Activated CD4-positive, alpha-beta T cell treated with anti-CD3 and anti-CD28 coated beads, Interleukin-2, amount 50 U/mL, for 24 hours (primary cell): ENCODE results near the gene WDR83.
A peak's percentile ranks its signal among the peaks of the same experiment; 100 is the strongest.
"Not testable (repeated sequence)": the region's sequence is repeated elsewhere in the genome, so short reads cannot be mapped to it uniquely, and the experiment has no call there.

Source experiments
- DNase-seq, 2 donors: peaks; one replicate each; pipeline ENCODE4 v3.0.0-alpha.2; 2020; ENCODE audit warnings: low read depth in 1 of 2, low spot score in 1 of 2

WDR83 gene

GRCh38 chr19:12711187-12711586 is 44.6 kb downstream of the WDR83 start:
- DNase-seq: no peak

GRCh38 chr19:12712077-12712476 is 45.5 kb downstream of the WDR83 start:
- not testable (repeated sequence) for DNase-seq

- not testable (repeated sequence) for DNase-seq
Observed at GRCh38 chr19:12713304-12713703, 46.7 kb downstream of the WDR83 start.

GRCh38 chr19:12715102-12715501 is 48.5 kb downstream of the WDR83 start:
- no peak for DNase-seq

GRCh38 chr19:12715929-12716328 is 49.3 kb downstream of the WDR83 start:
- no peak for DNase-seq

GRCh38 chr19:12720296-12720695 is 53.7 kb downstream of the WDR83 start:
- no peak for DNase-seq

GRCh38 chr19:12720851-12721655 is 54.4 kb downstream of the WDR83 start:
- no peak for DNase-seq

- peak in 1 of 2 donors; percentile 11 for DNase-seq
Observed at GRCh38 chr19:12721656-12722565, 55.3 kb downstream of the WDR83 start.

- peak; percentile 74 to 94 for DNase-seq
Observed at GRCh38 chr19:12722566-12723380, 56.2 kb downstream of the WDR83 start.

- DNase-seq: no peak
Observed at GRCh38 chr19:12723381-12723640, 56.7 kb downstream of the WDR83 start.

- peak; percentile 50 to 73 for DNase-seq
Observed at GRCh38 chr19:12723641-12724426, 57.2 kb downstream of the WDR83 start, which contains the start of gene TNPO2. TNPO2 (minus strand) TSS chr19:12723932; CDS start chr19:12720977, 2,955 bp downstream.
